Measurements from ENCODE around the gene BSN. TPM values are rescaled to one million over a fixed set of nuclear protein-coding genes. Genes with fewer than 3 reads are reported as not detected.
A peak's percentile ranks its signal among the peaks of the same experiment; 100 is the strongest.

The BSN gene
- total RNA-seq, 6 experiments from 2014 or later = 0.31 to 0.68 (median 0.50) TPM

GRCh38 chr3:49566312-49566711 lies 12.0 kb downstream of the BSN start:
- TF ChIP-seq CTCF (IDR thresholded peaks at IDR 0.05) (peak in 3 of 4 donors; percentile 12 to 44 (median 17)), POLR2A (IDR thresholded peaks at IDR 0.05) (no peak)
- 87% methylated on average over 2 of the region's 2 CpGs for WGBS (ENCODE audit: insufficient coverage, low coverage, low lambda C conversion rate, missing lambda C conversion rate)

GRCh38 chr3:49567406-49567805 lies 13.1 kb downstream of the BSN start:
- intact Hi-C loops (cut with DNase I) = loop anchor here (10.0 kb wide), 2 partner anchors 87 to 983 kb away; no protein-coding TSS in a partner anchor

More at GRCh38 chr3:49566312-49566711, 12.0 kb downstream of the BSN start:
- H3K27me3 ChIP-seq = no peaks in the 10 kb centered on the region
- DNase-seq = no peak
- ATAC-seq = peak in 1 of 4 donors; percentile 36
- H3K4me3 ChIP-seq = no peak overlapping the region
- no peaks in the 10 kb centered on the region for H3K36me3 ChIP-seq
- peaks cover 0 to 14% (median 0%) of the 10 kb centered on the region in 4 donors for H3K4me1 ChIP-seq
- H3K27ac ChIP-seq = no peak overlapping the region
- no peaks in the 10 kb centered on the region for H3K9me3 ChIP-seq
- intact Hi-C loops (cut with DNase I) = loop anchor here (10.0 kb wide), 2 partner anchors 88 to 982 kb away; no protein-coding TSS in a partner anchor

GRCh38 chr3:49568965-49569364 lies 14.7 kb downstream of the BSN start:
- Histone ChIP-seq H3K4me1 (peaks cover 0 to 14% (median 0%) of the 10 kb centered on the region in 4 donors), H3K4me3 (no peak overlapping the region), H3K36me3 (no peaks in the 10 kb centered on the region), H3K9me3 (no peaks in the 10 kb centered on the region), H3K27me3 (no peaks in the 10 kb centered on the region), H3K27ac (no peak overlapping the region)
- intact Hi-C loops (cut with DNase I) = loop anchor here (10.0 kb wide), 2 partner anchors 86 to 984 kb away; no protein-coding TSS in a partner anchor
- DNase-seq (no peak), ATAC-seq (no peak)
- no peak for TF ChIP-seq CTCF (IDR thresholded peaks at IDR 0.05)
- no peak for TF ChIP-seq POLR2A (IDR thresholded peaks at IDR 0.05)

More at GRCh38 chr3:49567406-49567805, 13.1 kb downstream of the BSN start:
- no peak for DNase-seq
- TF ChIP-seq CTCF (IDR thresholded peaks at IDR 0.05) (no peak), POLR2A (IDR thresholded peaks at IDR 0.05) (no peak)
- Histone ChIP-seq H3K9me3 (no peaks in the 10 kb centered on the region), H3K4me3 (no peak overlapping the region), H3K36me3 (no peaks in the 10 kb centered on the region), H3K4me1 (peaks cover 0 to 14% (median 0%) of the 10 kb centered on the region in 4 donors), H3K27me3 (no peaks in the 10 kb centered on the region), H3K27ac (no peak overlapping the region)
- ATAC-seq = no peak
- WGBS (ENCODE audit: insufficient coverage, low coverage, low lambda C conversion rate, missing lambda C conversion rate) = 44% methylated on average over 1 of the region's 2 CpGs

- whole genome bisulfite sequencing (ENCODE audit: insufficient coverage, low coverage, low lambda C conversion rate, missing lambda C conversion rate) = 61% methylated on average over 5 of the region's 6 CpGs
- H3K27me3 ChIP-seq = no peaks in the 10 kb centered on the region
- no peaks in the 10 kb centered on the region for H3K36me3 ChIP-seq
- DNase-seq (peak in 1 of 3 donors; percentile 40), ATAC-seq (peak; percentile 49 to 71 (median 63))
- H3K4me1 ChIP-seq = peaks cover 0 to 14% (median 0%) of the 10 kb centered on the region in 4 donors
- no peak overlapping the region for H3K4me3 ChIP-seq
- no peak overlapping the region for H3K27ac ChIP-seq
- TF ChIP-seq POLR2A (IDR thresholded peaks at IDR 0.05) = no peak
- TF ChIP-seq CTCF (IDR thresholded peaks at IDR 0.05) = no peak
- no peaks in the 10 kb centered on the region for H3K9me3 ChIP-seq
- intact Hi-C loops (cut with DNase I) = no loop called here
Observed at GRCh38 chr3:49570028-49570654, 15.9 kb downstream of the BSN start.

Data from right lobe of liver (tissue), 6 donors.